Activated CD8-positive, alpha-beta memory T cell treated with anti-CD3 and anti-CD28 coated beads for 24 hours (primary cell): ENCODE measurements around the gene CACNA1D.
A peak's percentile ranks its signal among the peaks of the same experiment; 100 is the strongest.

Experiments used
- DNase-seq: peaks from one replicate; pipeline ENCODE4 v3.0.0-alpha.2; 2020

CACNA1D gene

GRCh38 chr3:53799338-53799865 lies 305.0 kb downstream of the CACNA1D start:
- no peak for DNase-seq

- no peak for DNase-seq
Measured at GRCh38 chr3:53800041-53800906, 305.9 kb downstream of the CACNA1D start.

- DNase-seq: no peak
Measured at GRCh38 chr3:53801319-53801718, 306.9 kb downstream of the CACNA1D start.

- no peak for DNase-seq
Measured at GRCh38 chr3:53802256-53802880, 308.0 kb downstream of the CACNA1D start.

GRCh38 chr3:53803124-53803815 lies 308.9 kb downstream of the CACNA1D start:
- no peak for DNase-seq

GRCh38 chr3:53803816-53804695 lies 309.6 kb downstream of the CACNA1D start:
- DNase-seq: no peak

GRCh38 chr3:53804697-53805462 lies 310.5 kb downstream of the CACNA1D start:
- DNase-seq: no peak

- DNase-seq: peak; percentile 33
Measured at GRCh38 chr3:53805463-53806159, 311.2 kb downstream of the CACNA1D start.

GRCh38 chr3:53806182-53807116 lies 312.0 kb downstream of the CACNA1D start:
- DNase-seq: peak; percentile 45

- DNase-seq: peak; percentile 7
Measured at GRCh38 chr3:53807117-53807810, 312.9 kb downstream of the CACNA1D start.

GRCh38 chr3:53808496-53808895 lies 314.1 kb downstream of the CACNA1D start:
- DNase-seq: peak; percentile 17

GRCh38 chr3:53809267-53809666 lies 314.9 kb downstream of the CACNA1D start:
- no peak for DNase-seq

GRCh38 chr3:53809764-53810400 lies 315.5 kb downstream of the CACNA1D start:
- DNase-seq: no peak

GRCh38 chr3:53811143-53811927 lies 316.9 kb downstream of the CACNA1D start:
- no peak for DNase-seq

GRCh38 chr3:53812434-53812833 lies 318.0 kb downstream of the CACNA1D start:
- DNase-seq: no peak

- DNase-seq: no peak
Measured at GRCh38 chr3:53813229-53813628, 318.8 kb downstream of the CACNA1D start.

- DNase-seq: no peak
Measured at GRCh38 chr3:53813876-53814275, 319.5 kb downstream of the CACNA1D start.

GRCh38 chr3:53815067-53815466 lies 320.7 kb downstream of the CACNA1D start:
- no peak for DNase-seq
